NCI-H82 treated with DMSO at 0.1 percent for 48 hours (cell line): Measurements from ENCODE around the gene ESRP2.

Source experiments
- DNase-seq: peaks from one replicate; lab custom pipeline; 2025; ENCODE audit not compliant: unreplicated experiment; lab: John Stamatoyannopoulos, UW

The ESRP2 gene

GRCh38 chr16:68264128-68265077 is 28.5 kb upstream of the ESRP2 start, which contains the start of gene SLC7A6:
Gene SLC7A6, plus strand, starts transcription at chr16:68264526. Its CDS starts 10,201 bp downstream, at chr16:68274727.
- DNase-seq = no peak

- no peak for DNase-seq
These were observed 27.7 kb upstream of the ESRP2 start for GRCh38 chr16:68263559-68264127.

- no peak for DNase-seq
These were observed 23.3 kb upstream of the ESRP2 start for GRCh38 chr16:68259007-68259825.

- no peak for DNase-seq
These were observed 22.2 kb upstream of the ESRP2 start for GRCh38 chr16:68257906-68258800.

GRCh38 chr16:68257251-68257905 is 21.5 kb upstream of the ESRP2 start:
- DNase-seq = no peak

GRCh38 chr16:68255712-68256111 is 19.8 kb upstream of the ESRP2 start:
- no peak for DNase-seq

GRCh38 chr16:68253721-68254120 is 17.8 kb upstream of the ESRP2 start:
- DNase-seq = no peak

- DNase-seq = no peak
These were observed 16.5 kb upstream of the ESRP2 start for GRCh38 chr16:68252383-68252782.

- DNase-seq = no peak
These were observed 15.9 kb upstream of the ESRP2 start for GRCh38 chr16:68251832-68252231.

GRCh38 chr16:68250951-68251350 is 15.0 kb upstream of the ESRP2 start:
- no peak for DNase-seq

GRCh38 chr16:68249371-68249770 is 13.4 kb upstream of the ESRP2 start:
- no peak for DNase-seq

GRCh38 chr16:68247932-68248331 is 12.0 kb upstream of the ESRP2 start:
- no peak for DNase-seq

GRCh38 chr16:68247400-68247799 is 11.5 kb upstream of the ESRP2 start:
- no peak for DNase-seq

GRCh38 chr16:68246666-68247065 is 10.7 kb upstream of the ESRP2 start:
- DNase-seq = no peak

- no peak for DNase-seq
These were observed 10.2 kb upstream of the ESRP2 start for GRCh38 chr16:68246121-68246520.

- DNase-seq = peak; percentile 51
These were observed 9.3 kb upstream of the ESRP2 start, which contains the start of gene PLA2G15 for GRCh38 chr16:68244903-68245853. Gene PLA2G15, plus strand, starts transcription at chr16:68245373. Its CDS starts 54 bp downstream, at chr16:68245427.

GRCh38 chr16:68244481-68244902 is 8.6 kb upstream of the ESRP2 start:
- no peak for DNase-seq
